SK-N-SH (cell line): ENCODE results near the gene SLCO6A1. TPM values are rescaled to one million over a fixed set of nuclear protein-coding genes. Genes with fewer than 3 reads are reported as not detected.

Experiments used
- CTCF ChIA-PET: fragments of 300-600, 350-600 bp; formaldehyde crosslinking; extraction: SDS; loops from one replicate; lab custom pipeline; 2021; lab: Yijun Ruan, JAX
- POLR2A ChIA-PET: fragments of 350-600 bp; sonication (Branson Sonifier 250); formaldehyde crosslinking; extraction: SDS; loops from one replicate; lab custom pipeline; 2020; ENCODE audit warnings: antibody characterized with exemption, inconsistent platforms; lab: Yijun Ruan, JAX
- DNase-seq: peaks from one replicate; pipeline ENCODE4 v3.0.0; 2012
- H2AFZ ChIP-seq: fragments of 200-600 bp; sonication (generic); 2 replicates; pipeline ENCODE4 v1.8.1; 2016; ENCODE audit warnings: antibody characterized with exemption, mild to moderate bottlenecking, low read depth
- H3F3A ChIP-seq: fragments of 200-600 bp; sonication (generic); replicated peaks from 2 replicates; pipeline ENCODE3; 2016; ENCODE audit warnings: antibody characterized with exemption, mild to moderate bottlenecking; ENCODE audit not compliant: insufficient read depth
- H3K27ac ChIP-seq, 2 experiments: fragments of 200-500 bp in 1 of 2; fragments of 200-600 bp in 1 of 2; sonication (Bioruptor generic) in 1 of 2; sonication (generic), shearing (Covaris generic) in 1 of 2; 2 replicates each; pipeline versions ENCODE4 v1.5.1 to v1.6.1; 2014 to 2016; ENCODE audit warnings: low read depth in 2 of 2, inconsistent platforms in 1 of 2, low read length in 1 of 2, mild to moderate bottlenecking in 1 of 2, mixed read lengths in 1 of 2
- H3K27me3 ChIP-seq: fragments of 200-600 bp; sonication (generic), shearing (Covaris generic); 2 replicates; pipeline ENCODE4 v1.6.1; 2016; ENCODE audit warnings: mixed run types; ENCODE audit not compliant: insufficient read depth
- H3K36me3 ChIP-seq, 2 experiments: fragments of 200-500 bp in 1 of 2; fragments of 200-600 bp in 1 of 2; sonication (Bioruptor generic) in 1 of 2; sonication (generic) in 1 of 2; replicated peaks in 1 of 2; 2 replicates each; pipeline versions ENCODE3 to v1.5.1; 2014 to 2016; ENCODE audit warnings: low read length in 1 of 2, mild to moderate bottlenecking in 1 of 2; ENCODE audit not compliant: insufficient read depth in 2 of 2, control insufficient read depth in 1 of 2
- H3K4me1 ChIP-seq, 2 experiments: fragments of 200-500 bp in 1 of 2; fragments of 200-600 bp in 1 of 2; sonication (Bioruptor generic) in 1 of 2; sonication (generic), shearing (Covaris generic) in 1 of 2; 2 replicates each; pipeline versions ENCODE4 v1.5.1 to v1.6.1; 2014 to 2016; ENCODE audit warnings: low read depth in 1 of 2, low read length in 1 of 2, mixed run types in 1 of 2; ENCODE audit not compliant: insufficient read depth in 2 of 2, control insufficient read depth in 1 of 2
- H3K4me2 ChIP-seq: fragments of 200-600 bp; sonication (generic), shearing (Covaris generic); 2 replicates; pipeline ENCODE4 v1.6.1; 2017; ENCODE audit warnings: mixed run types
- H3K4me3 ChIP-seq, 2 experiments: fragments of 200-500 bp in 1 of 2; fragments of 200-600 bp in 1 of 2; sonication (Bioruptor generic) in 1 of 2; sonication (generic), shearing (Covaris generic) in 1 of 2; 2 replicates each; pipeline versions ENCODE4 v1.5.1 to v1.8.1; 2014 to 2016; ENCODE audit warnings: low read depth in 2 of 2, inconsistent platforms in 1 of 2, low read length in 1 of 2, mild to moderate bottlenecking in 1 of 2, mixed read lengths in 1 of 2, moderate library complexity in 1 of 2
- H3K79me2 ChIP-seq: fragments of 200-600 bp; sonication (generic); 2 replicates; pipeline ENCODE4 v1.8.1; 2017; ENCODE audit warnings: mild to moderate bottlenecking; ENCODE audit not compliant: insufficient read depth
- H3K9ac ChIP-seq: fragments of 200-600 bp; sonication (generic); 2 replicates; pipeline ENCODE4 v1.6.1; 2017; ENCODE audit warnings: mixed run types
- H3K9me2 ChIP-seq: fragments of 200-600 bp; sonication (generic); 2 replicates; pipeline ENCODE4 v1.6.1; 2017; ENCODE audit warnings: mixed run types
- H3K9me3 ChIP-seq: fragments of 200-600 bp; sonication (generic); 2 replicates; pipeline ENCODE4 v1.6.1; 2017; ENCODE audit warnings: mixed run types, mild to moderate bottlenecking, moderate library complexity
- H4K20me1 ChIP-seq: fragments of 200-600 bp; sonication (generic); 2 replicates; pipeline ENCODE4 v1.6.1; 2017; ENCODE audit warnings: mild to moderate bottlenecking, mixed run types; ENCODE audit not compliant: insufficient read depth
- FOXM1 ChIP-seq: IDR thresholded peaks from 2 replicates; pipeline ENCODE4 v1.4.0; 2012; ENCODE audit warnings: low read depth, mild to moderate bottlenecking
- GABPA ChIP-seq: IDR thresholded peaks from 2 replicates; pipeline ENCODE4 v1.4.0; 2012; ENCODE audit warnings: low read depth, mild to moderate bottlenecking
- GATA2 ChIP-seq: sonication (generic); formaldehyde crosslinking; IDR thresholded peaks from 2 replicates; pipeline ENCODE4 v1.5.0; 2020; ENCODE audit warnings: mild to moderate bottlenecking, missing genetic modification reagents
- MEF2A ChIP-seq: IDR thresholded peaks from 2 replicates; pipeline ENCODE4 v1.4.0; 2012; ENCODE audit warnings: low read depth, borderline replicate concordance
- NRF1 ChIP-seq: IDR thresholded peaks from 2 replicates; pipeline ENCODE4 v1.6.1; 2012; ENCODE audit warnings: low read depth, mild to moderate bottlenecking, low read length
- POLR2AphosphoS5 ChIP-seq: IDR thresholded peaks from 2 replicates; pipeline ENCODE4 v1.6.1; 2012; ENCODE audit warnings: low read depth, low read length
- RAD21 ChIP-seq: IDR thresholded peaks from 2 replicates; pipeline ENCODE4 v1.6.1; 2012; ENCODE audit warnings: mild to moderate bottlenecking, low read length
- SIN3A ChIP-seq: IDR thresholded peaks from 2 replicates; pipeline ENCODE4 v1.6.1; 2012; ENCODE audit warnings: low read depth, mild to moderate bottlenecking, low read length, moderate library complexity, borderline replicate concordance
- TAF1 ChIP-seq: IDR thresholded peaks from 2 replicates; pipeline ENCODE4 v1.6.1; 2012; ENCODE audit warnings: low read depth, mild to moderate bottlenecking, low read length, moderate library complexity, borderline replicate concordance
- TCF12 ChIP-seq: IDR thresholded peaks from 2 replicates; pipeline ENCODE4 v1.4.0; 2012
- WGBS: methylation state at CpG from one replicate; pipeline ENCODE4 v1.1.6; 2017; ENCODE audit warnings: low lambda C conversion rate; 5-methylcytosine and 5-hydroxymethylcytosine counted together
- polyA plus RNA-seq, 3 experiments: library from polyadenylated mRNA; depleted of rRNA; stranded (reverse); fragments of >200 nt; gene quantifications; 2 replicates each; pipeline ENCODE4 v1.2.3, GENCODE V29; 2012
- TF ChIP-seq, protein P1 (sequence below): IDR thresholded peaks from 2 replicates; pipeline ENCODE4 v1.4.0; 2012; ENCODE audit warnings: low read depth, borderline replicate concordance
- TF ChIP-seq, protein P2 (sequence below): fragments of 150-350 bp; IDR thresholded peaks from 2 replicates; pipeline ENCODE4 v1.6.1; 2017; ENCODE audit warnings: antibody characterized with exemption, low read length, low read depth, borderline replicate concordance
- TF ChIP-seq, protein P3 (sequence below): fragments of 200-600 bp; sonication (generic); IDR thresholded peaks from 2 replicates; pipeline ENCODE4 v1.6.1; 2017; ENCODE audit warnings: antibody characterized with exemption, mild to moderate bottlenecking, moderate library complexity
- TF ChIP-seq, protein P4 (sequence below): IDR thresholded peaks from 2 replicates; pipeline ENCODE4 v1.4.0; 2012; ENCODE audit warnings: low read depth
- TF ChIP-seq, protein P5 (sequence below): IDR thresholded peaks from 2 replicates; pipeline ENCODE4 v1.4.0; 2012; ENCODE audit warnings: low read depth, borderline replicate concordance

The SLCO6A1 gene
- polyA plus RNA-seq, 1 of the 3 experiments (the other 2 are of a cell fraction), result not detected

- Histone ChIP-seq H3K36me3 (no peaks in the 10 kb centered on the region), H2AFZ (no peak overlapping the region), H3K27me3 (no peaks in the 10 kb centered on the region), H3F3A (no peaks in the 10 kb centered on the region), H3K9me3 (no peaks in the 10 kb centered on the region), H3K4me3 (no peak overlapping the region), H3K79me2 (no peaks in the 10 kb centered on the region), H4K20me1 (no peaks in the 10 kb centered on the region), H3K9me2 (no peaks in the 10 kb centered on the region), H3K27ac (no peak overlapping the region), H3K4me1 (no peaks in the 10 kb centered on the region), H3K9ac (no peak overlapping the region), H3K4me2 (no peak overlapping the region)
- ChIA-PET POLR2A (no interaction called here), CTCF (no interaction called here)
- 41% methylated on average over 2 of the region's 2 CpGs for WGBS
- TF ChIP-seq, protein P1, sequence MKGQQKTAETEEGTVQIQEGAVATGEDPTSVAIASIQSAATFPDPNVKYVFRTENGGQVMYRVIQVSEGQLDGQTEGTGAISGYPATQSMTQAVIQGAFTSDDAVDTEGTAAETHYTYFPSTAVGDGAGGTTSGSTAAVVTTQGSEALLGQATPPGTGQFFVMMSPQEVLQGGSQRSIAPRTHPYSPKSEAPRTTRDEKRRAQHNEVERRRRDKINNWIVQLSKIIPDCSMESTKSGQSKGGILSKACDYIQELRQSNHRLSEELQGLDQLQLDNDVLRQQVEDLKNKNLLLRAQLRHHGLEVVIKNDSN, result no peak
- TF ChIP-seq, all 33 proteins: peak for 0
- DNase-seq, result no peak
Observed at GRCh38 chr5:102483736-102484135, 15.1 kb downstream of the SLCO6A1 start.

- Histone ChIP-seq H3F3A (no peaks in the 10 kb centered on the region), H3K4me1 (no peaks in the 10 kb centered on the region), H4K20me1 (no peaks in the 10 kb centered on the region), H3K4me3 (no peak overlapping the region), H3K27ac (no peak overlapping the region), H2AFZ (no peak overlapping the region), H3K79me2 (no peaks in the 10 kb centered on the region), H3K9me3 (no peaks in the 10 kb centered on the region), H3K9me2 (no peaks in the 10 kb centered on the region), H3K27me3 (no peaks in the 10 kb centered on the region), H3K9ac (no peak overlapping the region), H3K4me2 (no peak overlapping the region), H3K36me3 (no peaks in the 10 kb centered on the region)
- WGBS, result 8% methylated on average over 1 of the region's 1 CpG
- ChIA-PET CTCF (no interaction called here), POLR2A (no interaction called here)
- DNase-seq, result no peak
- TF ChIP-seq RAD21, result no peak
Observed at GRCh38 chr5:102481054-102481715, 17.6 kb downstream of the SLCO6A1 start.

DNA sequence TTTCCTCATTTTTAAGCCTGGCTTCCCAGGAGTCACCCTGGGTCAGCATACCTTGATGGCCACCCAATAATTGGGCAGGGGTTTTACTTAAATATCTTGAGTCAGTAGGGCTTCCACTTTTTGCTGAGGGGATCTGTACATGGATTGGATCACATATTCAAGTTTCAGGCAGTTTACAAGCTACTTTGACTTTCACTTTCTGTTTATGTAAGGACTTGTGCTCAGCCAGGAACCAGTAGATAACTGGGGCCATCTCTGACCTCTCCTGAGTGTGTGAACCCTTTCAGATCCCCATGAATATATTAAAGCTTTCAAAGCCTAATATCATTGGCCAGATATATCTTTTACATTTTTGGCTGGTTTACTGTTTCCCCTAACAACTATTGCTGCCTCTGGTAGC lies 45.1 kb downstream of the SLCO6A1 start:
- Histone ChIP-seq H3K4me3 (peak overlapping the region; percentile 27 to 40; a peak in 3 of 4 replicates), H3K9ac (no peak overlapping the region), H3K9me2 (no peaks in the 10 kb centered on the region), H2AFZ (peak overlapping the region; percentile 45; the same call in 1 of the 2 replicates), H3F3A (no peaks in the 10 kb centered on the region), H3K27ac (no peak overlapping the region), H3K9me3 (no peaks in the 10 kb centered on the region), H4K20me1 (no peaks in the 10 kb centered on the region), H3K36me3 (no peaks in the 10 kb centered on the region), H3K79me2 (no peaks in the 10 kb centered on the region), H3K4me2 (peak overlapping the region; percentile 49), H3K27me3 (no peaks in the 10 kb centered on the region), H3K4me1 (no peaks in the 10 kb centered on the region; a peak in 2 of 4 replicates)
- POLR2A ChIA-PET, result no interaction called here
- DNase-seq, result no peak
- CTCF ChIA-PET, result no interaction called here
- TF ChIP-seq, protein P2, sequence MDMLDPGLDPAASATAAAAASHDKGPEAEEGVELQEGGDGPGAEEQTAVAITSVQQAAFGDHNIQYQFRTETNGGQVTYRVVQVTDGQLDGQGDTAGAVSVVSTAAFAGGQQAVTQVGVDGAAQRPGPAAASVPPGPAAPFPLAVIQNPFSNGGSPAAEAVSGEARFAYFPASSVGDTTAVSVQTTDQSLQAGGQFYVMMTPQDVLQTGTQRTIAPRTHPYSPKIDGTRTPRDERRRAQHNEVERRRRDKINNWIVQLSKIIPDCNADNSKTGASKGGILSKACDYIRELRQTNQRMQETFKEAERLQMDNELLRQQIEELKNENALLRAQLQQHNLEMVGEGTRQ, result no peak
- TF ChIP-seq POLR2AphosphoS5 (no peak), MEF2A (no peak), NRF1 (no peak), TAF1 (no peak), FOXM1 (no peak), RAD21 (no peak), GATA2 (CRISPR knock-in tag) (no peak), SIN3A (no peak), GABPA (no peak), TCF12 (no peak)
- TF ChIP-seq, protein P3, sequence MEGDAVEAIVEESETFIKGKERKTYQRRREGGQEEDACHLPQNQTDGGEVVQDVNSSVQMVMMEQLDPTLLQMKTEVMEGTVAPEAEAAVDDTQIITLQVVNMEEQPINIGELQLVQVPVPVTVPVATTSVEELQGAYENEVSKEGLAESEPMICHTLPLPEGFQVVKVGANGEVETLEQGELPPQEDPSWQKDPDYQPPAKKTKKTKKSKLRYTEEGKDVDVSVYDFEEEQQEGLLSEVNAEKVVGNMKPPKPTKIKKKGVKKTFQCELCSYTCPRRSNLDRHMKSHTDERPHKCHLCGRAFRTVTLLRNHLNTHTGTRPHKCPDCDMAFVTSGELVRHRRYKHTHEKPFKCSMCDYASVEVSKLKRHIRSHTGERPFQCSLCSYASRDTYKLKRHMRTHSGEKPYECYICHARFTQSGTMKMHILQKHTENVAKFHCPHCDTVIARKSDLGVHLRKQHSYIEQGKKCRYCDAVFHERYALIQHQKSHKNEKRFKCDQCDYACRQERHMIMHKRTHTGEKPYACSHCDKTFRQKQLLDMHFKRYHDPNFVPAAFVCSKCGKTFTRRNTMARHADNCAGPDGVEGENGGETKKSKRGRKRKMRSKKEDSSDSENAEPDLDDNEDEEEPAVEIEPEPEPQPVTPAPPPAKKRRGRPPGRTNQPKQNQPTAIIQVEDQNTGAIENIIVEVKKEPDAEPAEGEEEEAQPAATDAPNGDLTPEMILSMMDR, result no peak
- TF ChIP-seq, protein P4, sequence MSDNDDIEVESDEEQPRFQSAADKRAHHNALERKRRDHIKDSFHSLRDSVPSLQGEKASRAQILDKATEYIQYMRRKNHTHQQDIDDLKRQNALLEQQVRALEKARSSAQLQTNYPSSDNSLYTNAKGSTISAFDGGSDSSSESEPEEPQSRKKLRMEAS, result no peak
- TF ChIP-seq, protein P5, sequence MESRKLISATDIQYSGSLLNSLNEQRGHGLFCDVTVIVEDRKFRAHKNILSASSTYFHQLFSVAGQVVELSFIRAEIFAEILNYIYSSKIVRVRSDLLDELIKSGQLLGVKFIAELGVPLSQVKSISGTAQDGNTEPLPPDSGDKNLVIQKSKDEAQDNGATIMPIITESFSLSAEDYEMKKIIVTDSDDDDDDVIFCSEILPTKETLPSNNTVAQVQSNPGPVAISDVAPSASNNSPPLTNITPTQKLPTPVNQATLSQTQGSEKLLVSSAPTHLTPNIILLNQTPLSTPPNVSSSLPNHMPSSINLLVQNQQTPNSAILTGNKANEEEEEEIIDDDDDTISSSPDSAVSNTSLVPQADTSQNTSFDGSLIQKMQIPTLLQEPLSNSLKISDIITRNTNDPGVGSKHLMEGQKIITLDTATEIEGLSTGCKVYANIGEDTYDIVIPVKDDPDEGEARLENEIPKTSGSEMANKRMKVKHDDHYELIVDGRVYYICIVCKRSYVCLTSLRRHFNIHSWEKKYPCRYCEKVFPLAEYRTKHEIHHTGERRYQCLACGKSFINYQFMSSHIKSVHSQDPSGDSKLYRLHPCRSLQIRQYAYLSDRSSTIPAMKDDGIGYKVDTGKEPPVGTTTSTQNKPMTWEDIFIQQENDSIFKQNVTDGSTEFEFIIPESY, result no peak
